ENCODE measurements around the gene DNAAF8.
A peak's percentile ranks its signal among the peaks of the same experiment; 100 is the strongest.

The DNAAF8 gene

GRCh38 chr16:4763791-4764190 lies 29.5 kb downstream of the DNAAF8 start:
- H3K9me3 ChIP-seq (ENCODE audit: control insufficient read depth in 1 of 2, low read length in 2 of 2): no peaks in the 10 kb centered on the region
- peaks cover 25 to 53% of the 10 kb centered on the region in 2 donors for H3K36me3 ChIP-seq (ENCODE audit: control insufficient read depth in 1 of 2, insufficient read depth in 2 of 2, low read length in 2 of 2)

GRCh38 chr16:4765511-4766474 lies 31.5 kb downstream of the DNAAF8 start:
- peaks cover 12 to 33% of the 10 kb centered on the region in 2 donors for H3K36me3 ChIP-seq (ENCODE audit: control insufficient read depth in 1 of 2, insufficient read depth in 2 of 2, low read length in 2 of 2)
- H3K4me3 ChIP-seq (ENCODE audit: low read depth in 1 of 2, low read length in 2 of 2): peak overlapping the region; percentile 75 to 98
- no peaks in the 10 kb centered on the region for H3K9me3 ChIP-seq (ENCODE audit: control insufficient read depth in 1 of 2, low read length in 2 of 2)
- H3K27ac ChIP-seq (ENCODE audit: low read length): peak overlapping the region; percentile 56
- H3K4me1 ChIP-seq (ENCODE audit: control insufficient read depth in 1 of 2, insufficient read depth in 2 of 2, low read length in 2 of 2): peaks cover 5 to 33% of the 10 kb centered on the region in 2 donors
- no peaks in the 10 kb centered on the region for H3K27me3 ChIP-seq (ENCODE audit: low read depth, low read length)

More at GRCh38 chr16:4763791-4764190, 29.5 kb downstream of the DNAAF8 start:
- H3K27ac ChIP-seq (ENCODE audit: low read length): no peak overlapping the region
- H3K27me3 ChIP-seq (ENCODE audit: low read depth, low read length): no peaks in the 10 kb centered on the region
- peaks cover 5 to 41% of the 10 kb centered on the region in 2 donors for H3K4me1 ChIP-seq (ENCODE audit: control insufficient read depth in 1 of 2, insufficient read depth in 2 of 2, low read length in 2 of 2)
- no peak overlapping the region for H3K4me3 ChIP-seq (ENCODE audit: low read depth in 1 of 2, low read length in 2 of 2)

GRCh38 chr16:4766875-4767628 lies 32.7 kb downstream of the DNAAF8 start, which contains the start of gene ZNF500:
Gene ZNF500 (minus strand): TSS chr16:4767162. CDS start chr16:4765978, 1,184 bp downstream.
- Histone ChIP-seq H3K4me1 (ENCODE audit: control insufficient read depth in 1 of 2, insufficient read depth in 2 of 2, low read length in 2 of 2) (peaks cover 5 to 33% of the 10 kb centered on the region in 2 donors), H3K36me3 (ENCODE audit: control insufficient read depth in 1 of 2, insufficient read depth in 2 of 2, low read length in 2 of 2) (peaks cover 9 to 25% of the 10 kb centered on the region in 2 donors), H3K9me3 (ENCODE audit: control insufficient read depth in 1 of 2, low read length in 2 of 2) (no peaks in the 10 kb centered on the region), H3K4me3 (ENCODE audit: low read depth in 1 of 2, low read length in 2 of 2) (peak within 1 kb of the TSS; percentile 75 to 98), H3K27me3 (ENCODE audit: low read depth, low read length) (no peaks in the 10 kb centered on the region), H3K27ac (ENCODE audit: low read length) (peak within 1 kb of the TSS; percentile 78)

- Histone ChIP-seq H3K9me3 (ENCODE audit: control insufficient read depth in 1 of 2, low read length in 2 of 2) (no peaks in the 10 kb centered on the region), H3K36me3 (ENCODE audit: control insufficient read depth in 1 of 2, insufficient read depth in 2 of 2, low read length in 2 of 2) (peaks cover 4 to 18% of the 10 kb centered on the region in 2 donors), H3K27me3 (ENCODE audit: low read depth, low read length) (no peaks in the 10 kb centered on the region), H3K4me1 (ENCODE audit: control insufficient read depth in 1 of 2, insufficient read depth in 2 of 2, low read length in 2 of 2) (peaks cover 5 to 33% of the 10 kb centered on the region in 2 donors), H3K27ac (ENCODE audit: low read length) (peak overlapping the region; percentile 78), H3K4me3 (ENCODE audit: low read depth in 1 of 2, low read length in 2 of 2) (peak overlapping the region; percentile 61 to 66)
Observed at GRCh38 chr16:4767872-4768548, 33.7 kb downstream of the DNAAF8 start.

GRCh38 chr16:4768549-4769305 lies 34.4 kb downstream of the DNAAF8 start:
- H3K27ac ChIP-seq (ENCODE audit: low read length): peak overlapping the region; percentile 78
- peaks cover 5 to 30% of the 10 kb centered on the region in 2 donors for H3K4me1 ChIP-seq (ENCODE audit: control insufficient read depth in 1 of 2, insufficient read depth in 2 of 2, low read length in 2 of 2)
- H3K27me3 ChIP-seq (ENCODE audit: low read depth, low read length): no peaks in the 10 kb centered on the region
- H3K9me3 ChIP-seq (ENCODE audit: control insufficient read depth in 1 of 2, low read length in 2 of 2): no peaks in the 10 kb centered on the region
- peak overlapping the region; percentile 61 to 66 for H3K4me3 ChIP-seq (ENCODE audit: low read depth in 1 of 2, low read length in 2 of 2)
- peaks cover 0 to 12% of the 10 kb centered on the region in 2 donors for H3K36me3 ChIP-seq (ENCODE audit: control insufficient read depth in 1 of 2, insufficient read depth in 2 of 2, low read length in 2 of 2)

- peak overlapping the region; percentile 45 for H3K27ac ChIP-seq (ENCODE audit: low read length)
- H3K27me3 ChIP-seq (ENCODE audit: low read depth, low read length): no peaks in the 10 kb centered on the region
- H3K9me3 ChIP-seq (ENCODE audit: control insufficient read depth in 1 of 2, low read length in 2 of 2): no peaks in the 10 kb centered on the region
- H3K4me1 ChIP-seq (ENCODE audit: control insufficient read depth in 1 of 2, insufficient read depth in 2 of 2, low read length in 2 of 2): peaks cover 5 to 30% of the 10 kb centered on the region in 2 donors
- peak overlapping the region; percentile 61 to 66 for H3K4me3 ChIP-seq (ENCODE audit: low read depth in 1 of 2, low read length in 2 of 2)
- peaks cover 0 to 9% of the 10 kb centered on the region in 2 donors for H3K36me3 ChIP-seq (ENCODE audit: control insufficient read depth in 1 of 2, insufficient read depth in 2 of 2, low read length in 2 of 2)
Observed at GRCh38 chr16:4769306-4769638, 34.9 kb downstream of the DNAAF8 start.

- Histone ChIP-seq H3K27ac (ENCODE audit: low read length) (no peak overlapping the region), H3K4me3 (ENCODE audit: low read depth in 1 of 2, low read length in 2 of 2) (no peak overlapping the region), H3K4me1 (ENCODE audit: control insufficient read depth in 1 of 2, insufficient read depth in 2 of 2, low read length in 2 of 2) (peaks cover 0 to 12% of the 10 kb centered on the region in 2 donors), H3K9me3 (ENCODE audit: control insufficient read depth in 1 of 2, low read length in 2 of 2) (no peaks in the 10 kb centered on the region), H3K36me3 (ENCODE audit: control insufficient read depth in 1 of 2, insufficient read depth in 2 of 2, low read length in 2 of 2) (no peaks in the 10 kb centered on the region), H3K27me3 (ENCODE audit: low read depth, low read length) (no peaks in the 10 kb centered on the region)
Observed at GRCh38 chr16:4771646-4772045, 37.3 kb downstream of the DNAAF8 start.

GRCh38 chr16:4772351-4772750 lies 38.0 kb downstream of the DNAAF8 start:
- Histone ChIP-seq H3K27ac (ENCODE audit: low read length) (no peak overlapping the region), H3K27me3 (ENCODE audit: low read depth, low read length) (no peaks in the 10 kb centered on the region), H3K36me3 (ENCODE audit: control insufficient read depth in 1 of 2, insufficient read depth in 2 of 2, low read length in 2 of 2) (no peaks in the 10 kb centered on the region), H3K4me3 (ENCODE audit: low read depth in 1 of 2, low read length in 2 of 2) (no peak overlapping the region), H3K4me1 (ENCODE audit: control insufficient read depth in 1 of 2, insufficient read depth in 2 of 2, low read length in 2 of 2) (peaks cover 0 to 12% of the 10 kb centered on the region in 2 donors), H3K9me3 (ENCODE audit: control insufficient read depth in 1 of 2, low read length in 2 of 2) (no peaks in the 10 kb centered on the region)

GRCh38 chr16:4775005-4775404 lies 40.7 kb downstream of the DNAAF8 start:
- Histone ChIP-seq H3K36me3 (ENCODE audit: control insufficient read depth in 1 of 2, insufficient read depth in 2 of 2, low read length in 2 of 2) (no peaks in the 10 kb centered on the region), H3K27ac (ENCODE audit: low read length) (no peak overlapping the region), H3K4me1 (ENCODE audit: control insufficient read depth in 1 of 2, insufficient read depth in 2 of 2, low read length in 2 of 2) (no peaks in the 10 kb centered on the region), H3K4me3 (ENCODE audit: low read depth in 1 of 2, low read length in 2 of 2) (no peak overlapping the region), H3K27me3 (ENCODE audit: low read depth, low read length) (no peaks in the 10 kb centered on the region), H3K9me3 (ENCODE audit: control insufficient read depth in 1 of 2, low read length in 2 of 2) (no peaks in the 10 kb centered on the region)

GRCh38 chr16:4776141-4776705 lies 41.9 kb downstream of the DNAAF8 start:
- H3K27ac ChIP-seq (ENCODE audit: low read length): no peak overlapping the region
- H3K4me3 ChIP-seq (ENCODE audit: low read depth in 1 of 2, low read length in 2 of 2): no peak overlapping the region
- no peaks in the 10 kb centered on the region for H3K36me3 ChIP-seq (ENCODE audit: control insufficient read depth in 1 of 2, insufficient read depth in 2 of 2, low read length in 2 of 2)
- H3K4me1 ChIP-seq (ENCODE audit: control insufficient read depth in 1 of 2, insufficient read depth in 2 of 2, low read length in 2 of 2): no peaks in the 10 kb centered on the region
- no peaks in the 10 kb centered on the region for H3K9me3 ChIP-seq (ENCODE audit: control insufficient read depth in 1 of 2, low read length in 2 of 2)
- no peaks in the 10 kb centered on the region for H3K27me3 ChIP-seq (ENCODE audit: low read depth, low read length)
